PC-3 (cell line): ENCODE data around the gene RELL1. TPM values are rescaled to one million over a fixed set of nuclear protein-coding genes. Genes with fewer than 3 reads are reported as not detected.
A peak's percentile ranks its signal among the peaks of the same experiment; 100 is the strongest.

ENCODE experiments used
- ATAC-seq: fragments of 200-7000 bp; cut with Tn5 transposase; 2 replicates; pipeline ENCODE4 v1.9.1; 2020; ENCODE audit warnings: mild to moderate bottlenecking, moderate library complexity
- BruUV-seq: library from RNA; stranded (reverse); fragments of 400-500 nt; replicated peaks from 2 replicates; lab custom pipeline; 2021; lab: Mats Ljungman, UMichigan
- CTCF ChIA-PET: fragments of 300-600 bp; sonication (Branson Sonifier 250); formaldehyde crosslinking; loops from one replicate; lab custom pipeline; 2022; ENCODE audit warnings: antibody characterized with exemption; lab: Charles Lee
- POLR2A ChIA-PET: fragments of 300-600 bp; sonication (Branson Sonifier 250); formaldehyde crosslinking; loops from one replicate; lab custom pipeline; 2022; ENCODE audit warnings: antibody characterized with exemption; ENCODE audit not compliant: unreplicated experiment; lab: Charles Lee
- DNase-seq: peaks from one replicate; pipeline ENCODE4 v3.0.0-alpha.2; 2015
- H2AFZ ChIP-seq: fragments of 300-600 bp; sonication (generic); 2 replicates; pipeline ENCODE4 v1.6.0; 2016; ENCODE audit warnings: antibody characterized with exemption, low read length
- H3F3A ChIP-seq: fragments of 300-600 bp; sonication (generic); one replicate; pipeline ENCODE4 v1.6.0; 2017; ENCODE audit warnings: antibody characterized with exemption, low read length, control low read depth, mild to moderate bottlenecking; ENCODE audit not compliant: unreplicated experiment
- H3K27ac ChIP-seq: fragments of 300-600 bp; sonication (generic); 2 replicates; pipeline ENCODE4 v1.5.1; 2016; ENCODE audit warnings: mild to moderate bottlenecking, low read length
- H3K27me3 ChIP-seq: fragments of 300-600 bp; sonication (generic); 2 replicates; pipeline ENCODE4 v1.6.1; 2016; ENCODE audit warnings: low read length, mixed read lengths
- H3K36me3 ChIP-seq: fragments of 300-600 bp; sonication (generic); 2 replicates; pipeline ENCODE4 v1.6.1; 2016; ENCODE audit warnings: low read depth, mixed run types, low read length, mixed read lengths
- H3K4me1 ChIP-seq: fragments of 300-600 bp; sonication (generic); 2 replicates; pipeline ENCODE4 v1.5.1; 2016; ENCODE audit warnings: low read length; ENCODE audit not compliant: insufficient read depth
- H3K4me2 ChIP-seq: fragments of 300-600 bp; sonication (generic); 2 replicates; pipeline ENCODE4 v1.6.0; 2016; ENCODE audit warnings: low read length
- H3K4me3 ChIP-seq: fragments of 300-600 bp; sonication (generic); 2 replicates; pipeline ENCODE4 v1.5.1; 2016; ENCODE audit warnings: mild to moderate bottlenecking, low read length, mixed read lengths
- H3K79me2 ChIP-seq: fragments of 300-600 bp; sonication (generic); 2 replicates; pipeline ENCODE4 v1.6.1; 2017; ENCODE audit warnings: low read length, mixed read lengths
- H3K9ac ChIP-seq: fragments of 300-600 bp; sonication (generic); 2 replicates; pipeline ENCODE4 v1.6.0; 2016; ENCODE audit warnings: mild to moderate bottlenecking, low read length
- H3K9me2 ChIP-seq: fragments of 300-600 bp; sonication (generic); replicated peaks from 2 replicates; pipeline ENCODE4 v1.6.1; 2016; ENCODE audit warnings: mixed run types, low read length, mixed read lengths
- H3K9me3 ChIP-seq: fragments of 300-600 bp; sonication (generic); 2 replicates; pipeline ENCODE4 v1.6.1; 2016; ENCODE audit warnings: low read length, mixed read lengths
- H4K20me1 ChIP-seq: fragments of 300-600 bp; sonication (generic); 2 replicates; pipeline ENCODE4 v1.6.1; 2016; ENCODE audit warnings: low read length, mixed read lengths
- CTCF ChIP-seq: fragments of 300-600 bp; sonication (generic); conservative IDR thresholded peaks from 2 replicates; pipeline ENCODE4 v1.5.1; 2017; ENCODE audit warnings: antibody characterized with exemption, low read depth, mild to moderate bottlenecking, low read length
- EZH2 ChIP-seq: fragments of 300-600 bp; sonication (generic); IDR thresholded peaks from one replicate; pipeline ENCODE4 v1.6.1; 2017; ENCODE audit warnings: antibody characterized with exemption, mild to moderate bottlenecking, low read length; ENCODE audit not compliant: unreplicated experiment
- EZH2phosphoT487 ChIP-seq: fragments of 300-600 bp; sonication (generic); IDR thresholded peaks from 2 replicates; pipeline ENCODE4 v1.6.1; 2018; ENCODE audit warnings: mild to moderate bottlenecking, antibody characterized with exemption, low read length, borderline replicate concordance
- intact Hi-C: fragments of 100-400 bp; cut with micrococcal nuclease; formaldehyde crosslinking; loops from 2 replicates; pipeline ENCODE4 v1.9.0; 2023
- total RNA-seq: library from RNA; depleted of rRNA; stranded (reverse); fragments of >200 nt; gene quantifications from 2 replicates; pipeline ENCODE4 v1.2.3, GENCODE V29; 2014

Gene RELL1
- total RNA-seq, 1 experiment from 2014 or later, result 14.6 TPM

GRCh38 chr4:37594099-37594498 lies 92.1 kb downstream of the RELL1 start:
- no peaks in the 10 kb centered on the region for H4K20me1 ChIP-seq
- intact Hi-C loops, result no loop called here
- H3K4me1 ChIP-seq, result no peaks in the 10 kb centered on the region
- H3K36me3 ChIP-seq, result no peaks in the 10 kb centered on the region
- no peak for DNase-seq
- no peak overlapping the region for H3K4me2 ChIP-seq
- ATAC-seq, result no peak
- H3K9me2 ChIP-seq, result no peaks in the 10 kb centered on the region
- no peak overlapping the region for H3K4me3 ChIP-seq
- no peak overlapping the region for H3K27ac ChIP-seq
- no peaks in the 10 kb centered on the region for H3K27me3 ChIP-seq
- H3K9ac ChIP-seq, result no peak overlapping the region
- CTCF ChIA-PET, result no interaction called here
- no peak for TF ChIP-seq EZH2
- TF ChIP-seq CTCF, result 0 out of 2 replicates have a peak, but pooled peaks have one; percentile 14
- TF ChIP-seq EZH2phosphoT487, result no peak
- no peak overlapping the region for H2AFZ ChIP-seq
- BruUV-seq, result no TSS peak
- no peaks in the 10 kb centered on the region for H3F3A ChIP-seq
- no peaks in the 10 kb centered on the region for H3K79me2 ChIP-seq
- H3K9me3 ChIP-seq, result no peaks in the 10 kb centered on the region
- POLR2A ChIA-PET, result no interaction called here

GRCh38 chr4:37591349-37591748 lies 94.8 kb downstream of the RELL1 start:
- H3K27ac ChIP-seq, result no peak overlapping the region
- H3K79me2 ChIP-seq, result no peaks in the 10 kb centered on the region
- H3K27me3 ChIP-seq, result no peaks in the 10 kb centered on the region
- no peaks in the 10 kb centered on the region for H3K36me3 ChIP-seq
- no peak overlapping the region for H3K9ac ChIP-seq
- no peaks in the 10 kb centered on the region for H3F3A ChIP-seq
- H4K20me1 ChIP-seq, result no peaks in the 10 kb centered on the region
- no peak overlapping the region for H3K4me3 ChIP-seq
- H3K4me2 ChIP-seq, result no peak overlapping the region
- H3K9me3 ChIP-seq, result no peaks in the 10 kb centered on the region
- no peaks in the 10 kb centered on the region for H3K9me2 ChIP-seq
- H2AFZ ChIP-seq, result no peak overlapping the region
- H3K4me1 ChIP-seq, result no peaks in the 10 kb centered on the region
- no peak for ATAC-seq
- intact Hi-C loops, result no loop called here
- DNase-seq, result no peak
- ChIA-PET CTCF (no interaction called here), POLR2A (no interaction called here)
- TF ChIP-seq EZH2phosphoT487 (no peak), CTCF (no peak), EZH2 (no peak)
- no TSS peak for BruUV-seq

GRCh38 chr4:37590016-37590415 lies 96.2 kb downstream of the RELL1 start:
- Histone ChIP-seq H3K4me2 (no peak overlapping the region), H3K27me3 (no peaks in the 10 kb centered on the region), H3K27ac (no peak overlapping the region), H3K9ac (no peak overlapping the region), H3F3A (no peaks in the 10 kb centered on the region), H3K36me3 (no peaks in the 10 kb centered on the region), H3K9me3 (no peaks in the 10 kb centered on the region), H4K20me1 (no peaks in the 10 kb centered on the region), H3K4me1 (no peaks in the 10 kb centered on the region), H3K79me2 (no peaks in the 10 kb centered on the region), H3K4me3 (no peak overlapping the region), H2AFZ (no peak overlapping the region), H3K9me2 (no peaks in the 10 kb centered on the region)
- intact Hi-C loops, result no loop called here
- BruUV-seq, result no TSS peak
- no peak for DNase-seq
- POLR2A ChIA-PET, result no interaction called here
- no peak for TF ChIP-seq EZH2phosphoT487
- TF ChIP-seq CTCF, result no peak
- no peak for TF ChIP-seq EZH2
- ATAC-seq, result no peak
- CTCF ChIA-PET, result no interaction called here
